ENCODE results near the gene FLACC1.

- TF ChIP-seq CTCF (IDR thresholded peaks at IDR 0.05) (no peak), EZH2 (IDR thresholded peaks at IDR 0.05; ENCODE audit: borderline replicate concordance, insufficient read depth, low read depth, low read length, poor library complexity, severe bottlenecking) (no peak)
These were observed 12.3 kb downstream of the FLACC1 start for GRCh38 chr2:201344663-201345366.

Measured in B cell (primary cell).